ENCODE results near the gene ALG14. TPM values are rescaled to one million over a fixed set of nuclear protein-coding genes. Genes with fewer than 3 reads are reported as not detected.

ALG14 gene
- total and polyA plus RNA-seq, 10 of the 15 experiments (the other 5 are each of a cell fraction or from before 2014, with no cell fraction given) = 2.6 to 19.2 (median 7.5) TPM

DNA sequence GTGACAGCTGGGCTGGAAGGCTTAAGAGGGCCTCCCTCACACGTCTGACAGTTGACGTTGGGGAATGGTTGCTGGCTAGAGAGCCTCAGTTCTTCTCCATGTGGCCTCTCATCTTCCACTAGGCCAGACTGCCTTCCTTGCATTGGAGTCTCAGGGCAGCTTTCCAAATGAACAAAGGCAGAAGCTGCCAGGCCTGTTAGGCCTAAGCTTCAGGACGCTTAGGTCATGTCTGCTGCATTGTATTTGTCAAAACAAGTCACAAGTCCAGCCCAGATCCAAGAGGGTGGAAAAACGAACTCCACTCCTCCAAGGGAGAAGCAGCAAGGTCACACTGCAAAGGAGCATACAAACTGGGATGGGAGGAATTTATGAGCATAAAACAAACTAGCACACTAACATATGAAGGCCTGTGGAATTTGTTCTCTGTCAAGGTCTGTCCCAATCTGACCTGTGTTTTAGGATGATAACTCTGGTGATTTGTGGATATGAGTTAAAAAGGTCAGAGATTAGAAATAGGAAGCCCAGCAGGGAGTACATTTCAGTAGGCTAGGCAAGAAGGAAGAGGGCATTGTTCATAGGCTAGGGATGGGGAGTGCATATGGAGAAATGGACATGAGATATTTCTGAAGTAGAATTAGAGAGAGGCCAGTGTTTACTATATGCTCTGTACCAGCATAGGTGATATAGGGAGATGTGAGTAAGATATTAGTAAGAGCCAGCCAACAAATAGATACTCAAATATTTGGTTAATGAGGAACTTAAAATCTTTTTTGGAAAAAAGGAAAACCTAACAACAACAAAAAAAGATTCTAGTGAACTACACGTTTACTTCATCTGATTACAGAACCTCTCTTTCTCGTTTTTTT is 116.8 kb downstream of the ALG14 start:
- in situ Hi-C loops (cut with MboI) = no loop called here
- TF ChIP-seq, protein P1, sequence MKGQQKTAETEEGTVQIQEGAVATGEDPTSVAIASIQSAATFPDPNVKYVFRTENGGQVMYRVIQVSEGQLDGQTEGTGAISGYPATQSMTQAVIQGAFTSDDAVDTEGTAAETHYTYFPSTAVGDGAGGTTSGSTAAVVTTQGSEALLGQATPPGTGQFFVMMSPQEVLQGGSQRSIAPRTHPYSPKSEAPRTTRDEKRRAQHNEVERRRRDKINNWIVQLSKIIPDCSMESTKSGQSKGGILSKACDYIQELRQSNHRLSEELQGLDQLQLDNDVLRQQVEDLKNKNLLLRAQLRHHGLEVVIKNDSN (IDR thresholded peaks at IDR 0.05; ENCODE audit: borderline replicate concordance, extremely low read length, insufficient read depth, low read depth, low read length) = no peak
- no peak for TF ChIP-seq MEF2B (IDR thresholded peaks at IDR 0.05; ENCODE audit: partially characterized antibody, poor library complexity, severe bottlenecking)
- TF ChIP-seq EP300 (IDR thresholded peaks at IDR 0.05; ENCODE audit: borderline replicate concordance in 1 of 2, control insufficient read depth in 1 of 2, low read depth in 2 of 2, low read length in 2 of 2) = no peak
- TF ChIP-seq CBX3 (IDR thresholded peaks at IDR 0.05; ENCODE audit: borderline replicate concordance, low read depth) = no peak
- TF ChIP-seq, protein P2, sequence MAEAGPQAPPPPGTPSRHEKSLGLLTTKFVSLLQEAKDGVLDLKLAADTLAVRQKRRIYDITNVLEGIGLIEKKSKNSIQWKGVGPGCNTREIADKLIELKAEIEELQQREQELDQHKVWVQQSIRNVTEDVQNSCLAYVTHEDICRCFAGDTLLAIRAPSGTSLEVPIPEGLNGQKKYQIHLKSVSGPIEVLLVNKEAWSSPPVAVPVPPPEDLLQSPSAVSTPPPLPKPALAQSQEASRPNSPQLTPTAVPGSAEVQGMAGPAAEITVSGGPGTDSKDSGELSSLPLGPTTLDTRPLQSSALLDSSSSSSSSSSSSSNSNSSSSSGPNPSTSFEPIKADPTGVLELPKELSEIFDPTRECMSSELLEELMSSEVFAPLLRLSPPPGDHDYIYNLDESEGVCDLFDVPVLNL (IDR thresholded peaks at IDR 0.05; ENCODE audit: low read depth, low read length) = no peak
- no peak for TF ChIP-seq HDAC2 (IDR thresholded peaks at IDR 0.05)
- no peak for TF ChIP-seq SMC3 (IDR thresholded peaks at IDR 0.05; ENCODE audit: borderline replicate concordance, low read length)
- TF ChIP-seq, protein P3, sequence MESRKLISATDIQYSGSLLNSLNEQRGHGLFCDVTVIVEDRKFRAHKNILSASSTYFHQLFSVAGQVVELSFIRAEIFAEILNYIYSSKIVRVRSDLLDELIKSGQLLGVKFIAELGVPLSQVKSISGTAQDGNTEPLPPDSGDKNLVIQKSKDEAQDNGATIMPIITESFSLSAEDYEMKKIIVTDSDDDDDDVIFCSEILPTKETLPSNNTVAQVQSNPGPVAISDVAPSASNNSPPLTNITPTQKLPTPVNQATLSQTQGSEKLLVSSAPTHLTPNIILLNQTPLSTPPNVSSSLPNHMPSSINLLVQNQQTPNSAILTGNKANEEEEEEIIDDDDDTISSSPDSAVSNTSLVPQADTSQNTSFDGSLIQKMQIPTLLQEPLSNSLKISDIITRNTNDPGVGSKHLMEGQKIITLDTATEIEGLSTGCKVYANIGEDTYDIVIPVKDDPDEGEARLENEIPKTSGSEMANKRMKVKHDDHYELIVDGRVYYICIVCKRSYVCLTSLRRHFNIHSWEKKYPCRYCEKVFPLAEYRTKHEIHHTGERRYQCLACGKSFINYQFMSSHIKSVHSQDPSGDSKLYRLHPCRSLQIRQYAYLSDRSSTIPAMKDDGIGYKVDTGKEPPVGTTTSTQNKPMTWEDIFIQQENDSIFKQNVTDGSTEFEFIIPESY (IDR thresholded peaks at IDR 0.05) = no peak
- FAIRE-seq (no peak), ATAC-seq (no peak), DNase-seq (ENCODE audit: low read depth, low spot score) (no peak)
- ChIA-PET SMC1A (ENCODE audit: uncharacterized antibody, unreplicated experiment) (no interaction called here), POLR2A (no interaction called here), RAD21 (ENCODE audit: unreplicated experiment) (no interaction called here), CTCF (interaction anchor here (1.1 kb wide), 1 partner anchor 86 kb away, joined by 3 read pairs; no protein-coding TSS in a partner anchor)
- no TSS peak for BruUV-seq (replicated peaks)
- no peaks in the 10 kb centered on the region for H3K36me3 ChIP-seq (ENCODE audit: control insufficient read depth in 2 of 2, insufficient read depth in 2 of 2, low read length in 1 of 2)
- H3K9ac ChIP-seq (ENCODE audit: control insufficient read depth, insufficient read depth, low read length) = no peak overlapping the region
- H3K4me3 ChIP-seq = no peak overlapping the region
- WGBS (ENCODE audit: insufficient coverage, insufficient replicate concordance, low lambda C conversion rate, missing lambda C conversion rate) = 37% methylated on average over 6 of the region's 6 CpGs
- no peaks in the 10 kb centered on the region for H3K9me3 ChIP-seq (replicated peaks; ENCODE audit: control insufficient read depth, insufficient read depth, low read length)
- no peaks in the 10 kb centered on the region for H4K20me1 ChIP-seq (ENCODE audit: control insufficient read depth, insufficient read depth)
- intact Hi-C loops (cut with micrococcal nuclease; ENCODE audit: unreplicated experiment) = no loop called here
- no peaks in the 10 kb centered on the region for H3K79me2 ChIP-seq (ENCODE audit: control insufficient read depth, insufficient read depth, low read length)
- H3K4me2 ChIP-seq (ENCODE audit: control insufficient read depth, insufficient read depth) = no peak overlapping the region
- no peak overlapping the region for H3K27ac ChIP-seq (ENCODE audit: control insufficient read depth, insufficient read depth)
- H2AFZ ChIP-seq (ENCODE audit: control insufficient read depth, low read depth, low read length) = no peak overlapping the region
- H3K27me3 ChIP-seq (replicated peaks in 1 of 2; ENCODE audit: control insufficient read depth in 2 of 2, insufficient read depth in 2 of 2, low read length in 1 of 2) = no peaks in the 10 kb centered on the region
- H3K4me1 ChIP-seq (ENCODE audit: control insufficient read depth, insufficient read depth, low read length) = no peaks in the 10 kb centered on the region
